GM18858 (cell line): ENCODE results near the gene MTHFD1L.

ENCODE experiments used
- ATAC-seq: cut with Tn5 transposase; IDR thresholded peaks from one replicate; pipeline ENCODE4 v1.9.1; 2021; ENCODE audit not compliant: unreplicated experiment

Gene MTHFD1L

DNA sequence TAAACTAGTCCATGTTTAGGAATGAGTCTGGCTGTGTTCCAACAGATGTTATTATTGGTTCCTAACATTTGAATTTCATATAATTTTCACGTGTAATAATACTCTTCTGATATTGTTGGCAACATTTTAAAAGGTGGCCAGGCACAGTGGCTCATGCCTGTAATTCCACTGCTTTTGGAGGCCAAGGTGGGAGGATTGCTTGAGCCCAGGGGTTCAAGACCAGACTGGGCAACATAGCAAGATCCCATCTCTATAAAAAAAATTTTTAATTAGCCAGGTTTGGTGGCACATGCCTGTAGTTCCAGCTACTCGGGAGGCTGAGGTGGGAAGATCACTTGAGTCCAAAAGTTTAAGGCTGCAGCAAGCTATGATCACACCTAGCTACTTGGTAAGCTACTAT is 116.2 kb downstream of the MTHFD1L start:
- no peak for ATAC-seq

DNA sequence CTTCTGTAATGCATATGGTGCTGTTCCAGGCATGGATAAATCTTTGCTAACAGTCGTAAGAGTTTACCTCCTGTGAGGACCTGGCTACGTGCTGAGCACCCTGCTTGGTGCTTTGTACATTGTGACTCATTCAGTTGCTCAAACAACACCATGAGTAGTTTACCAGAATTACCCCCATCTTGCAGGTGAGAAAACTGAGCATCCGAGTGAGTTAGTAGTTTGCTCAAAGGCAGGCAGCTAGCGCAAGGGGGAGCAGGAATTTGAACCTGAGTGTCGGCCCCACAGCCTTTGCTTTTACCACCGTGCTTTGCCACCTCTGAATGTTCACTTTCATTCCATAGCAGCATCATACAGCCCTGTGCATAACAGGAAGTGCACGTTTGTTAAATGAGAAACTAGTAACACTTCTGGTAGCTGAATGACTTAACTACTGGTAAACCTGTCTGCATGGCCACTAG is 121.9 kb downstream of the MTHFD1L start:
- peak; percentile 87 for ATAC-seq

- no peak for ATAC-seq
Observed at GRCh38 chr6:150987855-150988464, 122.5 kb downstream of the MTHFD1L start.

DNA sequence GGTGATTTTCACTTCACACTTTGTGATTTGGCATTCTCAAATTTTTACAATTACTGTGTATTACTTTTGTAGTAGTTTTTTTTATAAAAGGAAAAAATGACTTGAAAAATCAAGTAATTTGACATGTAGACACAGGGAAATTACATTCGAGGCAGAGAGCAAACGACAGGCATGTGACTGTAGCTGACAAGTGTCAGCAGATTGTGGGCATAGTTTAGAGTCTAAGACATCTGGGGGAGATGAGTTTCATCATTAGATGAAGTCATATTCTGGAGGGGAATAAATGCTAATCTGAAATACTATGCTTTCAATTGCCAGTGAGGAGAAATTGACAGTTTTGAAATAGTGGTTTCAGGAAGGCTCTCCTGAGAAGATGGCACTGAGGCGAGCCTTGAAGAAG is 126.0 kb downstream of the MTHFD1L start:
- no peak for ATAC-seq

DNA sequence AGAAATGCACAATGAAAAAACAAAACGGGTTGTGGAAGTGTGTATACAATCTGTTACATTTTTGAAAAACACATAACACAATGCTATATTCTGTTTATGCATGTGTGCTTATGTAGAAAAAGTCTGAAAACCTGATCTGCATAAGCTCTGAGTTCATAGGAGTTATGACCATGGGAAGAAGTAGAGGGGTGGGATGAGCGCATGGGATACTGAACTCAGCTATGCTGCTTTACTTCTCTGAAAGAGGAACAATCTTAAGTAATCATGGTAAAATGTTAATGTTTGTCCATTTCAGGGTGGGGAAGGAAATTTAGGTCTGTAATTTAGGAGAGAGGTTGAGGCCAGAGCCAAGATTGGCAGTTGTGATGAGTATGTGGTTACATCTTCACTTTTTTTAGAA is 126.8 kb downstream of the MTHFD1L start:
- no peak for ATAC-seq

- no peak for ATAC-seq
Observed at GRCh38 chr6:150992703-150993102, 127.2 kb downstream of the MTHFD1L start.

DNA sequence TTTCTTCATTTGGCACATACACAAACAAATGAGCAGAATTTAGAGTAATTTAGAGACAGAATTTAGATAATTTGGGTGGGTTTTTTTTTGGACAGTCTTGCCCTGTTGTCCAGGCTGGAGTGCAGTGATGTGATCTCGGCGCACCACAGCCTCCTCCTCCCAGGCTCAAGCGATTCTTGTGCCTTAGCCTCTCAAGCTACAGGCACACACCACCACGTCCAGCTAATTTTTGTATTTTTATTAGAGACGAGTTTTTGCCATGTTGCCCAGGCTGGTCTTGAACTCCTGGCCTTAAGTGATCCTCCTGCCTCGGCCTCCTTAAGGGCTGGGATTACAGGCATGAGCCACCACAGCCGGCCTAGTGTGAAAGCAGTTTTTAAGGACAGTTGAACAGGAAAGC is 127.8 kb downstream of the MTHFD1L start:
- ATAC-seq = no peak

GRCh38 chr6:150994026-150994425 is 128.5 kb downstream of the MTHFD1L start:
- no peak for ATAC-seq

DNA sequence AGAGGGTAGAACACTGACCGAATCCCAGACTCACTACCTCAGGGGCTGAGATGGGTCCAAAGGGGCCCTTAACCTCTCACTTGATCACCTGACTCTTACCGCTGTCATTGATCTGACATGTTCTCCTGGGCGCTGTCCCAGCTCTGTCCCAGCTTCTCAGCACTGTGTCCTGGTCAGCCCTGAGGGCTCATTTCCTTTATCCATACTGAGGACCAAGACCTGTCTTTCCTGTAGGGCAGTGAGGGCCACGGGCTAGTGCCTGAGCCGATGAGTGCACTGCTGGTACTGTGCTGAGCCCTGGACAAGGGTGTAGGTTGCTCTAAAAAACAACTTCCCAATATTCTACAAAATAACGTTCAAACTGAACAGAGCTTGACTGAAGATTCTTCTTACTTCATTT is 131.5 kb downstream of the MTHFD1L start:
- ATAC-seq = no peak

DNA sequence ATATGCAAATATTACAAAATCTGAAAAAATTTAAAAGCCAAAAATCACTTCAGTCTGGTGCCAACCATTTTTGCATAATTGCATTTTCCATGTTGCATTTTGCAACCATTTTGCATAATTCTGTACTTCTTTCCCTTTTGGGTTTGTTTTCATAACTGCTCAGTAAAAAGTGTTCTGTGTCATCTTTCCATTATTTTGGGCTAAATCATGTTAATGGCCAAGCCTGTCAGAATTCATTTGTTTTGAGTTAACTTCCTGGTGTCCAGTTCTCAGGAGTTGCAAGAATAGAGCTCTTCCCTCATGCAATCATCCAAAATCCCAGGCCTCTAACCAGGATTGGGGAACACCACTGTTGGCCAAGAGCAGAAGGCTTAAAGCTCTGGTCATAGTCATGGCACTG is 133.6 kb downstream of the MTHFD1L start:
- no peak for ATAC-seq

DNA sequence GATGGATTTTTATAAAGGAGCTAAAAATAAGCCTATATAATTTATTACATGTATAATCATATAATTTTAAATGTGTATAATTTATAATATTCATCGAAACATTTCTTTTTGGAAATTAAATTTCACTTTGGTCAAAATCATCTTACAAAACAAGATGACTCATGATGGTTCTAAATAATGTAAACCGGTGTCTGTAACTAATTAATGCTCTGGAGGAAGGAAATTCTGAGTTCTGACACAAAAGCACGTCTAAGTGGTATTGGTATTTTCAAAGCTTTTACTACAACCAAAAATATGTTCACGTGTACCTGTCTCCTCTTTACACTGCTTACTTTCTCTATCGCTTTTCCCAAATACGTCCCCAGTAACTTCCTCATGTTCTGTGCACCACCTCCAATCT is 134.1 kb downstream of the MTHFD1L start:
- ATAC-seq = no peak

GRCh38 chr6:151001387-151002056 is 136.0 kb downstream of the MTHFD1L start:
- peak; percentile 92 for ATAC-seq

DNA sequence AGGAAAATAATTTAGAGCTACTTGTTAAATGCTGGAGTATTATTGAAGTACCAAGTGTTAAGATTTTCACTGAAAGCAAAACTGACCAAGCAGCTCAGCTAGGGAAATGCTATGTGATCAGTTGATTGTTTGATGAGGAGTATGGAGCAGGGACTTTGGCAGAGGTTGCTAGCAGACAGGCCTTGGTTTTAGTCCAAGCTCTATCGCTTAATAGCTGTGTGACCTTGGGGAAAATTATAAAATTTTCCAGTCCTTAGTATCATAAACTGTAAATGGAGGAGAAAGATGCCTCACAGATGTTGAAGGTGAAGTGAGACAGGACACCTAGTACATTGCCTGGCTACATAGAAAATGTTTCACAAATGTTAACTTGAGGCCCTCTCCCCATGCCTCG is 136.6 kb downstream of the MTHFD1L start:
- ATAC-seq = no peak

DNA sequence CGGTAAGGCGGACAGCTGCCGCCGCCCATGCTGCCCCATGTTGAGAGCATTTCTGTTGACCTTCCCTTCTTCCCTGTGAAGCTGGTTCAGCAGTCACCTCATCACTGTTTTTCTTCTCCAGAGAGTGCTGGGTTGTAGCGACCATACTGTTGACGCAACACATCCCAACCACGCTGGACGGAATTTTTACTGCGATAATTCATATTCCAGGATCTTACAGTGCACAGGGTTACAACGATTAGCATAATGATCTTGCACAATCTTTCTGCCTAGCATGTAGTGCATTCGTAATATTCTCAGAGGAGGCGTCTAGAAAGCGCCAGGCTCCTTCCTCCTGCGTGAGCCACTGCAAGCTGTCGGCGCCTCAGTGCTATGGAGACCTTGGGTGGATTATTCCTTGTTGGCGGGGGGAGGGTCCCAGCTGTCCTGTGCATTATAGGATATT is 137.0 kb downstream of the MTHFD1L start:
- no peak for ATAC-seq

GRCh38 chr6:151004383-151005024 is 139.0 kb downstream of the MTHFD1L start:
- no peak for ATAC-seq

GRCh38 chr6:151005164-151005563 is 139.7 kb downstream of the MTHFD1L start:
- no peak for ATAC-seq

- ATAC-seq = no peak
Observed at GRCh38 chr6:151005896-151006632, 140.6 kb downstream of the MTHFD1L start.

- ATAC-seq = no peak
Observed at GRCh38 chr6:151007076-151007475, 141.6 kb downstream of the MTHFD1L start.

- no peak for ATAC-seq
Observed at GRCh38 chr6:151007922-151008321, 142.4 kb downstream of the MTHFD1L start.

DNA sequence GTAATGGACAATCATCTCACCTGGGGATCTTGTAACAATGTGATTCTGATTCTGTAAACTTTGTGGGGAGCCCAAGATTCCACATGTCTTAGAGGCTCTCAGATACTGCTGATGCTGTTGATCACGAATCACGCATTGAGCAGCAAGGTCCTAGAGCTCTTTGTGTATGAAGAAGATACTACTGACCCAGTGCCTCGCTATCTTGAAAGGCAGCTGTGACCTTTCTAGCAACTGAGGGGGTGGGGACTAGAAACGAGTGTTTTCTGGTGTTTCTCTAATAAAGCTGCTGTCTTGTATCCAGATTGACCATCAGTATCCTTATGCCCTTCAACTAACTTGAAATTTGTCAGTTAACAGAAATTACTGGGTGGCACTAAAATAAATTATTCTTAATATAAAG is 142.9 kb downstream of the MTHFD1L start:
- no peak for ATAC-seq

DNA sequence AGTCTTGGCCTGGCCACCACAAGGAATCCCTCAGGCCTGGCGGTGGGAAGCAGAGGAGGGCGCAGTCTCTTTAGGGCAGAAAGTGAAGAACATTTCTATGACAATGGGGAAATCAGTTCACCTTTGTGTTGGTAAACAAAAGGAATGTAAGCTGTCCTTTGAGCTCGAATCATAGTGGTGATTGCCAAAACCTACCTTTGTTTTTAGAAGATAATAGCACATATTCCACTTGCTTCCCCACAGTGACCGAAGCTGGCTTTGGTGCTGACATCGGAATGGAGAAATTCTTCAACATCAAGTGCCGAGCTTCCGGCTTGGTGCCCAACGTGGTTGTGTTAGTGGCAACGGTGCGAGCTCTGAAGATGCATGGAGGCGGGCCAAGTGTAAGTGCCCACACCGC is 144.1 kb downstream of the MTHFD1L start:
- ATAC-seq = no peak

- no peak for ATAC-seq
Observed at GRCh38 chr6:151010071-151010470, 144.6 kb downstream of the MTHFD1L start.
